GM23338 (cell line): ENCODE results near the gene CEP68. TPM values are rescaled to one million over a fixed set of nuclear protein-coding genes. Genes with fewer than 3 reads are reported as not detected.

Source experiments
- ATAC-seq: fragments of 200-7000 bp; cut with Tn5 transposase; 3 replicates; pipeline ENCODE4 v1.9.1; 2020
- DNase-seq: peaks from one replicate; pipeline ENCODE4 v3.0.0-alpha.2; 2015; ENCODE audit warnings: low spot score
- H2AFZ ChIP-seq: fragments of 200-600 bp; sonication (generic); 2 replicates; pipeline ENCODE4 v1.8.0; 2016; ENCODE audit warnings: antibody characterized with exemption, mild to moderate bottlenecking, moderate library complexity
- H3F3A ChIP-seq: fragments of 200-600 bp; sonication (generic); replicated peaks from 2 replicates; pipeline ENCODE4 v1.8.0; 2017; ENCODE audit warnings: antibody characterized with exemption, mixed run types, low read depth
- H3K27ac ChIP-seq: fragments of 200-600 bp; sonication (generic); 2 replicates; pipeline ENCODE4 v1.6.1; 2016; ENCODE audit warnings: low read depth
- H3K27me3 ChIP-seq: fragments of 200-600 bp; sonication (generic); 2 replicates; pipeline ENCODE4 v1.8.0; 2016; ENCODE audit warnings: mild to moderate bottlenecking, mixed run types, moderate library complexity; ENCODE audit not compliant: insufficient read depth
- H3K36me3 ChIP-seq: fragments of 200-600 bp; sonication (generic); 2 replicates; pipeline ENCODE4 v1.8.0; 2016; ENCODE audit warnings: mild to moderate bottlenecking; ENCODE audit not compliant: insufficient read depth
- H3K4me1 ChIP-seq: fragments of 200-600 bp; sonication (generic); 2 replicates; pipeline ENCODE4 v1.8.0; 2016; ENCODE audit warnings: mild to moderate bottlenecking, moderate library complexity; ENCODE audit not compliant: insufficient read depth
- H3K4me2 ChIP-seq: fragments of 200-600 bp; sonication (generic); 2 replicates; pipeline ENCODE4 v1.7.1; 2017; ENCODE audit warnings: mixed run types
- H3K4me3 ChIP-seq: fragments of 200-600 bp; sonication (generic); 2 replicates; pipeline ENCODE4 v1.6.1; 2016; ENCODE audit warnings: mixed run types
- H3K79me2 ChIP-seq: fragments of 200-600 bp; sonication (generic); replicated peaks from 2 replicates; pipeline ENCODE4 v1.8.0; 2017; ENCODE audit warnings: mild to moderate bottlenecking; ENCODE audit not compliant: insufficient read depth
- H3K9me2 ChIP-seq: fragments of 200-600 bp; sonication (generic); 2 replicates; pipeline ENCODE4 v1.8.0; 2017; ENCODE audit not compliant: insufficient read depth
- H4K20me1 ChIP-seq: fragments of 200-600 bp; sonication (generic); replicated peaks from 2 replicates; pipeline ENCODE4 v1.8.0; 2017; ENCODE audit warnings: mild to moderate bottlenecking; ENCODE audit not compliant: insufficient read depth
- H3K27ac Mint-ChIP-seq: 2 replicates; pipeline ENCODE4 v1.8.0; 2020; ENCODE audit warnings: inconsistent platforms, mild to moderate bottlenecking, moderate library complexity, mixed read lengths
- H3K27me3 Mint-ChIP-seq: 3 replicates; pipeline ENCODE4 v1.8.0; 2022; ENCODE audit warnings: low read depth, mild to moderate bottlenecking, moderate library complexity, mixed read lengths, inconsistent platforms; ENCODE audit not compliant: insufficient read depth, poor library complexity
- H3K36me3 Mint-ChIP-seq: 3 replicates; pipeline ENCODE4 v1.8.0; 2021; ENCODE audit warnings: low read depth, mild to moderate bottlenecking, inconsistent platforms, moderate library complexity, mixed read lengths
- H3K4me1 Mint-ChIP-seq: 3 replicates; pipeline ENCODE4 v1.8.0; 2020; ENCODE audit warnings: mild to moderate bottlenecking, inconsistent platforms, mixed read lengths
- H3K4me3 Mint-ChIP-seq: 3 replicates; pipeline ENCODE4 v1.8.0; 2021; ENCODE audit warnings: moderate library complexity, mild to moderate bottlenecking, inconsistent platforms, mixed read lengths
- H3K9me3 Mint-ChIP-seq: 3 replicates; pipeline ENCODE4 v1.8.0; 2020; ENCODE audit warnings: moderate library complexity, mild to moderate bottlenecking, inconsistent platforms, mixed read lengths
- CREB1 ChIP-seq: fragments of 250-450 bp; sonication (Bioruptor Pico); IDR thresholded peaks from 2 replicates; pipeline ENCODE4 v1.5.0; 2020; ENCODE audit warnings: low read depth, mild to moderate bottlenecking, moderate library complexity
- CTCF ChIP-seq, 2 experiments: fragments of 200-600 bp in 1 of 2; sonication (generic) in 1 of 2; conservative IDR thresholded peaks; 2 replicates each; pipeline versions ENCODE4 v1.5.1 to v1.6.1; 2016 to 2017; ENCODE audit warnings: antibody characterized with exemption in 2 of 2, low read depth in 2 of 2, mild to moderate bottlenecking in 2 of 2, moderate library complexity in 1 of 2
- EZH2 ChIP-seq: fragments of 200-600 bp; sonication (generic); IDR thresholded peaks from one replicate; pipeline ENCODE4 v1.8.0; 2017; ENCODE audit warnings: antibody characterized with exemption, mild to moderate bottlenecking, low read depth; ENCODE audit not compliant: unreplicated experiment
- EZH2phosphoT487 ChIP-seq: fragments of 200-600 bp; sonication (generic); IDR thresholded peaks from one replicate; pipeline ENCODE4 v1.8.1; 2018; ENCODE audit warnings: antibody characterized with exemption; ENCODE audit not compliant: unreplicated experiment
- JUNB ChIP-seq: IDR thresholded peaks from one replicate; pipeline ENCODE4 v1.6.1; 2016; ENCODE audit warnings: antibody characterized with exemption; ENCODE audit not compliant: unreplicated experiment
- NANOG ChIP-seq: IDR thresholded peaks from 2 replicates; pipeline ENCODE4 v1.6.1; 2016; ENCODE audit warnings: antibody characterized with exemption, borderline replicate concordance
- REST ChIP-seq: IDR thresholded peaks from one replicate; pipeline ENCODE4 v1.6.1; 2018; ENCODE audit warnings: antibody characterized with exemption; ENCODE audit not compliant: unreplicated experiment
- STAT1 ChIP-seq: IDR thresholded peaks from one replicate; pipeline ENCODE4 v1.6.1; 2016; ENCODE audit warnings: antibody characterized with exemption; ENCODE audit not compliant: unreplicated experiment
- ZNF114 ChIP-seq: fragments of 250-450 bp; sonication (Bioruptor Pico); IDR thresholded peaks from 2 replicates; pipeline ENCODE4 v1.5.0; 2020; ENCODE audit warnings: mild to moderate bottlenecking, moderate library complexity
- polyA plus RNA-seq: library from polyadenylated mRNA; unstranded; fragments of >200 nt; fragmentation: Nextera tagmentation; extraction: Ambion mirVana; gene quantifications from 2 replicates; pipeline ENCODE4 v1.2.1, GENCODE V29; 2016
- total RNA-seq: library from RNA; depleted of rRNA; stranded (reverse); fragments of >200 nt; shearing (Covaris generic); gene quantifications from 2 replicates; pipeline ENCODE4 v1.2.3, GENCODE V29; 2014
- TF ChIP-seq, protein P1 (sequence below): fragments of 250-450 bp; sonication (Bioruptor Pico); IDR thresholded peaks from 2 replicates; pipeline ENCODE4 v1.5.0; 2020; ENCODE audit warnings: mild to moderate bottlenecking, moderate library complexity
- TF ChIP-seq, protein P2 (sequence below): IDR thresholded peaks from 2 replicates; pipeline ENCODE4 v1.6.1; 2016; ENCODE audit warnings: antibody characterized with exemption

The CEP68 gene
- total and polyA plus RNA-seq, 2 experiments from 2014 or later = 13.0 to 24.4 TPM

GRCh38 chr2:65061146-65061909 lies 5.1 kb downstream of the CEP68 start (continued):
- TF ChIP-seq, protein P1, sequence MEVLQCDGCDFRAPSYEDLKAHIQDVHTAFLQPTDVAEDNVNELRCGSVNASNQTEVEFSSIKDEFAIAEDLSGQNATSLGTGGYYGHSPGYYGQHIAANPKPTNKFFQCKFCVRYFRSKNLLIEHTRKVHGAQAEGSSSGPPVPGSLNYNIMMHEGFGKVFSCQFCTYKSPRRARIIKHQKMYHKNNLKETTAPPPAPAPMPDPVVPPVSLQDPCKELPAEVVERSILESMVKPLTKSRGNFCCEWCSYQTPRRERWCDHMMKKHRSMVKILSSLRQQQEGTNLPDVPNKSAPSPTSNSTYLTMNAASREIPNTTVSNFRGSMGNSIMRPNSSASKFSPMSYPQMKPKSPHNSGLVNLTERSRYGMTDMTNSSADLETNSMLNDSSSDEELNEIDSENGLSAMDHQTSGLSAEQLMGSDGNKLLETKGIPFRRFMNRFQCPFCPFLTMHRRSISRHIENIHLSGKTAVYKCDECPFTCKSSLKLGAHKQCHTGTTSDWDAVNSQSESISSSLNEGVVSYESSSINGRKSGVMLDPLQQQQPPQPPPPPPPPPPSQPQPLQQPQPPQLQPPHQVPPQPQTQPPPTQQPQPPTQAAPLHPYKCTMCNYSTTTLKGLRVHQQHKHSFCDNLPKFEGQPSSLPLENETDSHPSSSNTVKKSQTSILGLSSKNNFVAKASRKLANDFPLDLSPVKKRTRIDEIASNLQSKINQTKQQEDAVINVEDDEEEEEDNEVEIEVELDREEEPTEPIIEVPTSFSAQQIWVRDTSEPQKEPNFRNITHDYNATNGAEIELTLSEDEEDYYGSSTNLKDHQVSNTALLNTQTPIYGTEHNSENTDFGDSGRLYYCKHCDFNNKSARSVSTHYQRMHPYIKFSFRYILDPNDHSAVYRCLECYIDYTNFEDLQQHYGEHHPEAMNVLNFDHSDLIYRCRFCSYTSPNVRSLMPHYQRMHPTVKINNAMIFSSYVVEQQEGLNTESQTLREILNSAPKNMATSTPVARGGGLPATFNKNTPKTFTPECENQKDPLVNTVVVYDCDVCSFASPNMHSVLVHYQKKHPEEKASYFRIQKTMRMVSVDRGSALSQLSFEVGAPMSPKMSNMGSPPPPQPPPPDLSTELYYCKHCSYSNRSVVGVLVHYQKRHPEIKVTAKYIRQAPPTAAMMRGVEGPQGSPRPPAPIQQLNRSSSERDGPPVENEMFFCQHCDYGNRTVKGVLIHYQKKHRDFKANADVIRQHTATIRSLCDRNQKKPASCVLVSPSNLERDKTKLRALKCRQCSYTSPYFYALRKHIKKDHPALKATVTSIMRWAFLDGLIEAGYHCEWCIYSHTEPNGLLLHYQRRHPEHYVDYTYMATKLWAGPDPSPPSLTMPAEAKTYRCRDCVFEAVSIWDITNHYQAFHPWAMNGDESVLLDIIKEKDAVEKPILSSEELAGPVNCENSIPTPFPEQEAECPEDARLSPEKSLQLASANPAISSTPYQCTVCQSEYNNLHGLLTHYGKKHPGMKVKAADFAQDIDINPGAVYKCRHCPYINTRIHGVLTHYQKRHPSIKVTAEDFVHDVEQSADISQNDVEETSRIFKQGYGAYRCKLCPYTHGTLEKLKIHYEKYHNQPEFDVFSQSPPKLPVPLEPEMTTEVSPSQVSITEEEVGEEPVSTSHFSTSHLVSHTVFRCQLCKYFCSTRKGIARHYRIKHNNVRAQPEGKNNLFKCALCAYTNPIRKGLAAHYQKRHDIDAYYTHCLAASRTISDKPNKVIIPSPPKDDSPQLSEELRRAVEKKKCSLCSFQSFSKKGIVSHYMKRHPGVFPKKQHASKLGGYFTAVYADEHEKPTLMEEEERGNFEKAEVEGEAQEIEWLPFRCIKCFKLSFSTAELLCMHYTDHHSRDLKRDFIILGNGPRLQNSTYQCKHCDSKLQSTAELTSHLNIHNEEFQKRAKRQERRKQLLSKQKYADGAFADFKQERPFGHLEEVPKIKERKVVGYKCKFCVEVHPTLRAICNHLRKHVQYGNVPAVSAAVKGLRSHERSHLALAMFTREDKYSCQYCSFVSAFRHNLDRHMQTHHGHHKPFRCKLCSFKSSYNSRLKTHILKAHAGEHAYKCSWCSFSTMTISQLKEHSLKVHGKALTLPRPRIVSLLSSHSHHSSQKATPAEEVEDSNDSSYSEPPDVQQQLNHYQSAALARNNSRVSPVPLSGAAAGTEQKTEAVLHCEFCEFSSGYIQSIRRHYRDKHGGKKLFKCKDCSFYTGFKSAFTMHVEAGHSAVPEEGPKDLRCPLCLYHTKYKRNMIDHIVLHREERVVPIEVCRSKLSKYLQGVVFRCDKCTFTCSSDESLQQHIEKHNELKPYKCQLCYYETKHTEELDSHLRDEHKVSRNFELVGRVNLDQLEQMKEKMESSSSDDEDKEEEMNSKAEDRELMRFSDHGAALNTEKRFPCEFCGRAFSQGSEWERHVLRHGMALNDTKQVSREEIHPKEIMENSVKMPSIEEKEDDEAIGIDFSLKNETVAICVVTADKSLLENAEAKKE = no peak
- TF ChIP-seq, protein P2, sequence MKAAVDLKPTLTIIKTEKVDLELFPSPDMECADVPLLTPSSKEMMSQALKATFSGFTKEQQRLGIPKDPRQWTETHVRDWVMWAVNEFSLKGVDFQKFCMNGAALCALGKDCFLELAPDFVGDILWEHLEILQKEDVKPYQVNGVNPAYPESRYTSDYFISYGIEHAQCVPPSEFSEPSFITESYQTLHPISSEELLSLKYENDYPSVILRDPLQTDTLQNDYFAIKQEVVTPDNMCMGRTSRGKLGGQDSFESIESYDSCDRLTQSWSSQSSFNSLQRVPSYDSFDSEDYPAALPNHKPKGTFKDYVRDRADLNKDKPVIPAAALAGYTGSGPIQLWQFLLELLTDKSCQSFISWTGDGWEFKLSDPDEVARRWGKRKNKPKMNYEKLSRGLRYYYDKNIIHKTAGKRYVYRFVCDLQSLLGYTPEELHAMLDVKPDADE = no peak
- TF ChIP-seq JUNB (no peak), EZH2phosphoT487 (no peak), EZH2 (no peak)

DNA sequence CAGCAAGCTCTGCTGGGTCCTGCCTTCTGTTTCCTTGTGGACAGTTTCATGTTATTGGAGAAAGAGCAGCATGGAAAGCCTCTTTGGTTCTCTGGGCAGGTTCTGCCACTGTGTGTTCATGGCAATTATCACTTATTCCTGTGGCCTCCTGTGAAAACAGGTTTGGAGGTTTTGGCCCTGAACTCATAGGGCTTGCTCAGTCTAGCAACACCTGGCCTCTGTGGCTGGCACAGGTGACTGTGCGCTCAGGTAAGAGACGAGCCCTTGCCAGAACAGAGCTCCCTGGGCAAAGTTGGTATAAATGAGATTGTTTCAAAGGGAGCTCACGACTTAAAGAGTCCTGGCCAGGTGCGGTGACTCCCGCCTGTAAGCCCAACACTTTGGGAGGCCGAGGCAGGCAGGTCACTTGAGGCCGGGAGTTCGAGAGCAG lies 5.7 kb downstream of the CEP68 start:
- Histone ChIP-seq H2AFZ (no peak overlapping the region), H3K9me2 (no peaks in the 10 kb centered on the region), H3K4me2 (no peak overlapping the region), H3K4me1 (peaks cover 8% of the 10 kb centered on the region; the same call in 1 of the 2 replicates), H3K27me3 (no peaks in the 10 kb centered on the region), H3K79me2 (peaks cover 95% of the 10 kb centered on the region), H3K4me3 (no peak overlapping the region), H3K27ac (no peak overlapping the region), H4K20me1 (peaks cover 38% of the 10 kb centered on the region), H3F3A (no peaks in the 10 kb centered on the region), H3K36me3 (no peaks in the 10 kb centered on the region)
- peaks cover 37% of the 10 kb centered on the region for H3K4me1 Mint-ChIP-seq
- peaks cover 13% of the 10 kb centered on the region for H3K27me3 Mint-ChIP-seq
- ATAC-seq = no peak
- DNase-seq = no peak
- peaks cover 15% of the 10 kb centered on the region; the same call in 2 of the 3 replicates for H3K36me3 Mint-ChIP-seq
- H3K27ac Mint-ChIP-seq = no peak overlapping the region
- H3K9me3 Mint-ChIP-seq = no peaks in the 10 kb centered on the region
- no peak overlapping the region for H3K4me3 Mint-ChIP-seq
- no peak for TF ChIP-seq CTCF (conservative IDR thresholded peaks at IDR 0.05; ENCODE audit: low read depth in 2 of 2)
- no peak for TF ChIP-seq STAT1
- TF ChIP-seq CREB1 (CRISPR knock-in tag) = no peak
- no peak for TF ChIP-seq NANOG
- TF ChIP-seq EZH2 = no peak
- TF ChIP-seq ZNF114 (CRISPR knock-in tag) = no peak
- no peak for TF ChIP-seq REST
- TF ChIP-seq EZH2phosphoT487 = no peak
